Uterus (tissue), 4 donors: ENCODE measurements around the gene IGIP. TPM values are rescaled to one million over a fixed set of nuclear protein-coding genes. Genes with fewer than 3 reads are reported as not detected.

ENCODE experiments used
- DNase-seq, 2 donors: peaks; one replicate each; pipeline ENCODE4 v3.0.0-alpha.2; 2019 to 2020
- H3K27ac ChIP-seq, 2 donors: fragments of 200-600 bp; sonication (generic); 1 replicate in 1 of 2; 2 replicates in 1 of 2; pipeline ENCODE4 v1.5.1; 2016 to 2018
- H3K27me3 ChIP-seq, 2 donors: fragments of 200-600 bp; sonication (generic); one replicate each; pipeline ENCODE4 v1.5.1; 2018 to 2019; ENCODE audit warnings: control low read depth in 1 of 2
- H3K36me3 ChIP-seq, 2 donors: fragments of 200-600 bp; sonication (generic); one replicate each; pipeline ENCODE4 v1.5.1; 2019; ENCODE audit warnings: control low read depth in 1 of 2
- H3K4me1 ChIP-seq, 2 donors: fragments of 200-600 bp; sonication (generic); one replicate each; pipeline ENCODE4 v1.5.1; 2018 to 2019; ENCODE audit warnings: control low read depth in 1 of 2
- H3K4me3 ChIP-seq, 2 donors: fragments of 200-600 bp; sonication (generic); 1 replicate in 1 of 2; 2 replicates in 1 of 2; pipeline ENCODE4 v1.5.1; 2018 to 2019; ENCODE audit warnings: mild to moderate bottlenecking in 1 of 2
- H3K9me3 ChIP-seq, 2 donors: fragments of 200-600 bp; sonication (generic); one replicate each; pipeline ENCODE4 v1.5.1; 2019; ENCODE audit warnings: control low read depth in 1 of 2
- POLR2A ChIP-seq, 2 donors: fragments of 450-650 bp; IDR thresholded peaks; one replicate each; pipeline ENCODE4 v1.6.1; 2016; ENCODE audit warnings: antibody characterized with exemption in 2 of 2, mild to moderate bottlenecking in 1 of 2, moderate library complexity in 1 of 2
- intact Hi-C: fragments of 100-400 bp; cut with DNase I; formaldehyde crosslinking; loops from one replicate; pipeline ENCODE4 v1.15.1; 2023; ENCODE audit warnings: low total_unique reads
- total RNA-seq, 4 donors: library from RNA; depleted of rRNA in 3 of 4; stranded (reverse); fragments of >200 nt in 3 of 4; gene quantifications; one replicate each; pipeline versions ENCODE4 v1.1.0 to v1.2.4, GENCODE V29; 2014 to 2023
- TF ChIP-seq, protein P1 (sequence below), 4 experiments: fragments of 200-600 bp in 2 of 4; fragments of 450-650 bp in 2 of 4; sonication (generic) in 2 of 4; IDR thresholded peaks; one replicate each; pipeline ENCODE4 v1.5.1; 2016 to 2019; ENCODE audit warnings: antibody characterized with exemption in 4 of 4, mild to moderate bottlenecking in 2 of 4, moderate library complexity in 1 of 4
- donor health status: DM: yes; HTN: yes; CAD: no.

IGIP gene
- total RNA-seq, result 10 to 100 TPM; 17.8 to 33.5 (median 31.2) TPM

DNA sequence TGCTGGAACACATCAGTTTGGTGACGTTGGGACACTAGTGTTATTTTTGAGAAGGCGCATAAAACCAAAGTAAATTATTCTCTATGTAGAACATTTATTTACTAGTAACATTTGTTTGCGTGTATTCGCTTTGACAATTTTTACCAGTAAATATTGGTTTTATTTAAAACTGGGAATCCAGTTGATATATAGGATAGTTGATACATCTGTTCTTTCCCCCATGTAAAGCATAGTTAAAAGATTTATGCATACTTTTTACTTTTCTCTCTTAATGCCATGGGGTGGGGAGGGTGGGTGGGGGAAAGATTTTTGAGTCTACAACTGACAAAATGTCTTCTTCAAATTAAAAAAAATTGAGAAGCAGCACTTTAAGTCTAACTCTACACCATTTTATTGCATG lies at the start of gene IGIP:
TSS of gene IGIP (plus strand) at position 301 of the 400 bp plus-strand sequence. CDS start 2,540 bp downstream, outside the sequence.
- intact Hi-C loops, result no loop called here
- Histone ChIP-seq H3K36me3 (no peaks in the 10 kb centered on the region), H3K27ac (no peak within 1 kb of the TSS), H3K9me3 (no peaks in the 10 kb centered on the region), H3K4me3 (no peak within 1 kb of the TSS), H3K27me3 (no peaks in the 10 kb centered on the region), H3K4me1 (no peaks in the 10 kb centered on the region)
- no peak for TF ChIP-seq POLR2A (IDR thresholded peaks at IDR 0.05)
- TF ChIP-seq, protein P1, sequence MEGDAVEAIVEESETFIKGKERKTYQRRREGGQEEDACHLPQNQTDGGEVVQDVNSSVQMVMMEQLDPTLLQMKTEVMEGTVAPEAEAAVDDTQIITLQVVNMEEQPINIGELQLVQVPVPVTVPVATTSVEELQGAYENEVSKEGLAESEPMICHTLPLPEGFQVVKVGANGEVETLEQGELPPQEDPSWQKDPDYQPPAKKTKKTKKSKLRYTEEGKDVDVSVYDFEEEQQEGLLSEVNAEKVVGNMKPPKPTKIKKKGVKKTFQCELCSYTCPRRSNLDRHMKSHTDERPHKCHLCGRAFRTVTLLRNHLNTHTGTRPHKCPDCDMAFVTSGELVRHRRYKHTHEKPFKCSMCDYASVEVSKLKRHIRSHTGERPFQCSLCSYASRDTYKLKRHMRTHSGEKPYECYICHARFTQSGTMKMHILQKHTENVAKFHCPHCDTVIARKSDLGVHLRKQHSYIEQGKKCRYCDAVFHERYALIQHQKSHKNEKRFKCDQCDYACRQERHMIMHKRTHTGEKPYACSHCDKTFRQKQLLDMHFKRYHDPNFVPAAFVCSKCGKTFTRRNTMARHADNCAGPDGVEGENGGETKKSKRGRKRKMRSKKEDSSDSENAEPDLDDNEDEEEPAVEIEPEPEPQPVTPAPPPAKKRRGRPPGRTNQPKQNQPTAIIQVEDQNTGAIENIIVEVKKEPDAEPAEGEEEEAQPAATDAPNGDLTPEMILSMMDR (IDR thresholded peaks at IDR 0.05), result no peak
- DNase-seq, result no peak

DNA sequence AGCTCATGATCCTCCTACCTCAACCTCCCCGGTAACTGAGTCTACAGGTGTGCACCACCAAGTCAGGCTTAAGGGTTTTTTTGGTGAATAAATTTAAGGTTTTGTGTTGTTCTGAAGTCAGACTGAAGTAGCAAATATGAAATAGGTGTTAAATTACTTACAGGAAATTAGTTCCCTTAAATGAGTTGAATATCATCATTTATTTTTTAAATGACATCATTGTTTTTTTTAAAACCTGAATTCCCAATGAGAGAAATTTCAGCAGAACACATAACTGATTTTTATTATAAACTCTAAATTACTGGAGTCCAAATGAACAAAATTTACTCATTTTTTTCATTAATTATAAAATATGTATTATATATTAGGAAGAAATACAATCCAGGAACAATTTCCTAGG lies 49.6 kb upstream of the IGIP start:
- Histone ChIP-seq H3K36me3 (no peaks in the 10 kb centered on the region), H3K4me3 (no peak overlapping the region), H3K9me3 (no peaks in the 10 kb centered on the region), H3K27ac (no peak overlapping the region), H3K4me1 (no peaks in the 10 kb centered on the region), H3K27me3 (no peaks in the 10 kb centered on the region)
- TF ChIP-seq POLR2A (IDR thresholded peaks at IDR 0.05), result no peak
- TF ChIP-seq, protein P1 (IDR thresholded peaks at IDR 0.05), result no peak
- intact Hi-C loops, result no loop called here
- DNase-seq, result no peak

DNA sequence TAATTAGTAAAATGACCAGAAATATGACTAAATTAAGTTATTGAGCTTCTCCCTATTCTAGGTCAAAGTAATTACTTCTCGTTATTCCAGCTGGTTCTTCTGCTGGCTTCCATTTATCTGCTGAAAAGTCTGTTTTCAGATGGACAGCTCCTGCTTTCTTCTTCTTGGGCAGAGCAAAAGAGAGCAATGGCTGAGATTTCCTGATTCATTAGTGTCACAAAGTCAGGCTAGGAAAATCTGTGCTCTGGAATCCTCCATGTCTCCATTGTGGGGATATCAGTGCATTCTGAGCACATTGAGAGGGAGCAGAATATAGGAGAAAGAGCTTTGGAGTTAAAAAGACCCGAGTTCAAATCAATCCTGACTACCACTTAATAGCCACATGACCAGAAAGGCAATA lies 48.9 kb upstream of the IGIP start:
- intact Hi-C loops, result no loop called here
- H3K27ac ChIP-seq, result no peak overlapping the region
- no peak overlapping the region for H3K4me3 ChIP-seq

DNA sequence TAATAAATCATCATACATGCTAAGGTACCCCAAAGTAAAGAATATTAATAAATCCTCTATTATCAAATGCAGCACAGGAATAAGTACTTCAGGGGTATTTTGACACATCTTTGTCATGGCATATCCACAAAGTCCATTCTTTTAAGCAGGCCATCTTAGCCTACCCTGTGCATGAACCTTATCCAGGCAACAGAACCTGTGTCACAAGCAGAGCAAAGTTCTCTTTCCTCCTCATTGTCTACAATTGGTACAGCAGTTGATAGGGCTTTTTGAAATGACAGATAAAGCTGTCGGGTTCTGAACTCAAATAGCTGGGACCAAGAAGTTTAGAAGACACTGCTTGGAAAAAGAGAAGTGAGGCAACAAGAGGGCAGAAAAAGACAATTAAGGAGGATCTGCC lies 42.6 kb upstream of the IGIP start:
- H3K4me1 ChIP-seq, result no peaks in the 10 kb centered on the region
- H3K9me3 ChIP-seq, result no peaks in the 10 kb centered on the region
- no peak for DNase-seq
- no peak overlapping the region for H3K4me3 ChIP-seq
- no peaks in the 10 kb centered on the region for H3K36me3 ChIP-seq
- no peak overlapping the region for H3K27ac ChIP-seq
- TF ChIP-seq, protein P1 (IDR thresholded peaks at IDR 0.05), result no peak
- TF ChIP-seq POLR2A (IDR thresholded peaks at IDR 0.05), result no peak
- no peaks in the 10 kb centered on the region for H3K27me3 ChIP-seq
- intact Hi-C loops, result no loop called here

More for the DNA sequence above, 48.9 kb upstream of the IGIP start:
- Histone ChIP-seq H3K36me3 (no peaks in the 10 kb centered on the region), H3K4me1 (no peaks in the 10 kb centered on the region), H3K27me3 (no peaks in the 10 kb centered on the region), H3K9me3 (no peaks in the 10 kb centered on the region)
- TF ChIP-seq, protein P1 (IDR thresholded peaks at IDR 0.05), result no peak
- TF ChIP-seq POLR2A (IDR thresholded peaks at IDR 0.05), result no peak
- no peak for DNase-seq

DNA sequence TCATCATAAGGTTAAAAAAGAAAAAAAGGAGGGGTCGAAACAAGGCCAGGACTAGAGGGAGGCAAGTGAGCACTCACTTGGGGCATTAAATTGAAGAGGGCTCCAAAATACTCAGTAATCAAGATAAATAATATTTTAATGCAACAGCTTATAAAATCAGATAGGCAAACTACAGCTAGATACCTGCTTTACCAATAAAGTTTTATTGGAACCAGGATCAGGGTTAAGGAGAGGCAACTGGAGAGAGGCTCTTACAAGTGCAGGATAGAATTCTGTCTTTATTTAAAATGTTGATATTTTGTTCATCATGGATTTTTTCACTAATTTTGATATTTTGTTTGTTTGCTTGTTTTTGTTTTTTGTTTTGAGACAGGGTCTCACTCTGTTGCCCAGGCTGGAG lies 42.1 kb upstream of the IGIP start:
- Histone ChIP-seq H3K27me3 (no peaks in the 10 kb centered on the region), H3K27ac (no peak overlapping the region), H3K4me3 (no peak overlapping the region), H3K9me3 (no peaks in the 10 kb centered on the region), H3K36me3 (no peaks in the 10 kb centered on the region), H3K4me1 (no peaks in the 10 kb centered on the region)
- intact Hi-C loops, result no loop called here
- TF ChIP-seq POLR2A (IDR thresholded peaks at IDR 0.05), result no peak
- TF ChIP-seq, protein P1 (IDR thresholded peaks at IDR 0.05), result no peak
- DNase-seq, result no peak
